GM23248 (cell line): ENCODE measurements around the gene DEDD2.

Experiments used
- EZH2 ChIP-seq: fragments of 200-600 bp; sonication (generic); IDR thresholded peaks from 2 replicates; pipeline ENCODE4 v1.6.1; 2018; ENCODE audit warnings: antibody characterized with exemption, mild to moderate bottlenecking; ENCODE audit not compliant: insufficient read depth, poor library complexity, severe bottlenecking
- EZH2phosphoT487 ChIP-seq: fragments of 200-600 bp; sonication (generic); IDR thresholded peaks from 2 replicates; pipeline ENCODE4 v1.6.1; 2018; ENCODE audit warnings: antibody characterized with exemption, moderate library complexity, mild to moderate bottlenecking, low read depth; ENCODE audit not compliant: insufficient read depth

DNA sequence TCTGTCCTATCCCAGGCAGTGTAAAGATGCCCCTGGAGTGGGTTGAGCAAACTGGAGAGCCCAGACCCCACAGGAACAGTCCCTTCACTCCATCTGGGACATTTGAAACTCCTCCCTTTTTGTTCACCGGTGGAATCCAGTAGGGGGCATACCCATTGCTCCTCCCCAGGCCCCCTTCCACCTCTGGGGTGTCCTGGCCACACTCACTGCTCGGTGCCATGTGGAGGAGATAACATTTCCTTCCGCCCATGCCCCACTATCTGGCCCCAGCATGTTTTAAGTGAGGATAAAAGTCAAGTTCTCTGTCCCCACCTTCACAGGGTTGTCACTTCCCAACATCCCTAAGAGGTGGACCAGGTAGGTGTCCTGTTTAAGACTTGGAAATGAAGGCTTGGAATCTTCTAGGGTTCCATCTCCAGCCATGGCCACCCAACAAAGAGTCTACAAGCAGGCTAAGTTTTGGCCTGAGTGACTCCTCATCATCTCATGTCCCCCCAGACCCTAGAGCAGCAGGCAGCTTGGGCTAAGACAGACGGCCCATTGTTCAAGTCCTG, 11.9 kb upstream of the DEDD2 start:
- TF ChIP-seq EZH2phosphoT487 (no peak), EZH2 (no peak)
